Smooth muscle cell (in vitro differentiated cells): ENCODE results near the gene PLS1. TPM values are rescaled to one million over a fixed set of nuclear protein-coding genes. Genes with fewer than 3 reads are reported as not detected.
"Not testable (repeated sequence)": the region's sequence is repeated elsewhere in the genome, so short reads cannot be mapped to it uniquely, and the experiment has no call there.

Experiments used
- DNase-seq: peaks from one replicate; lab custom pipeline; 2025; ENCODE audit not compliant: unreplicated experiment; lab: John Stamatoyannopoulos, UW
- H2AFZ ChIP-seq: fragments of 200-600 bp; sonication (generic); 2 replicates; pipeline ENCODE4 v1.6.0; 2016; ENCODE audit warnings: antibody characterized with exemption, low read depth, mild to moderate bottlenecking
- H3F3A ChIP-seq: fragments of 200-600 bp; sonication (generic); 2 replicates; pipeline ENCODE4 v1.6.0; 2017; ENCODE audit warnings: antibody characterized with exemption, low read depth
- H3K27ac ChIP-seq: fragments of 200-600 bp; sonication (generic); 2 replicates; pipeline ENCODE4 v1.5.1; 2016; ENCODE audit warnings: low read depth, mild to moderate bottlenecking
- H3K27me3 ChIP-seq: fragments of 200-600 bp; sonication (generic); 2 replicates; pipeline ENCODE4 v1.6.1; 2016; ENCODE audit warnings: low read depth, mild to moderate bottlenecking
- H3K36me3 ChIP-seq: fragments of 200-600 bp; sonication (generic); 2 replicates; pipeline ENCODE4 v1.5.1; 2016; ENCODE audit warnings: low read depth
- H3K4me1 ChIP-seq: fragments of 200-600 bp; sonication (generic); 2 replicates; pipeline ENCODE4 v1.5.1; 2016; ENCODE audit warnings: low read depth
- H3K4me2 ChIP-seq: fragments of 200-600 bp; sonication (generic); 2 replicates; pipeline ENCODE4 v1.6.0; 2016; ENCODE audit warnings: mild to moderate bottlenecking
- H3K4me3 ChIP-seq: fragments of 200-600 bp; sonication (generic); 2 replicates; pipeline ENCODE4 v1.5.1; 2016; ENCODE audit warnings: mild to moderate bottlenecking
- H3K79me2 ChIP-seq: fragments of 200-600 bp; sonication (generic); 2 replicates; pipeline ENCODE4 v1.6.0; 2016; ENCODE audit warnings: low read depth, mild to moderate bottlenecking
- H3K9ac ChIP-seq: fragments of 200-600 bp; sonication (generic); 2 replicates; pipeline ENCODE4 v1.6.0; 2016; ENCODE audit warnings: low read depth
- H3K9me3 ChIP-seq: fragments of 200-600 bp; sonication (generic); replicated peaks from 2 replicates; pipeline ENCODE4 v1.5.1; 2016; ENCODE audit warnings: low read depth
- H4K20me1 ChIP-seq: fragments of 200-600 bp; sonication (generic); 2 replicates; pipeline ENCODE4 v1.6.0; 2016; ENCODE audit warnings: low read depth
- CTCF ChIP-seq: fragments of 200-600 bp; sonication (generic); IDR thresholded peaks from 2 replicates; pipeline ENCODE4 v1.5.1; 2017; ENCODE audit warnings: borderline replicate concordance, mild to moderate bottlenecking, antibody characterized with exemption; ENCODE audit not compliant: insufficient read depth, poor library complexity, severe bottlenecking
- WGBS: methylation state at CpG from one replicate; pipeline ENCODE4 v1.1.7; 2016; ENCODE audit warnings: low lambda C conversion rate; 5-methylcytosine and 5-hydroxymethylcytosine counted together
- polyA plus RNA-seq: library from polyadenylated mRNA; unstranded; fragments of >200 nt; fragmentation: Nextera tagmentation; extraction: Ambion mirVana; gene quantifications from 2 replicates; pipeline ENCODE4 v1.2.1, GENCODE V29; 2016
- total RNA-seq: library from RNA; depleted of rRNA; stranded (reverse); fragments of >200 nt; gene quantifications from 2 replicates; pipeline ENCODE4 v1.2.3, GENCODE V29; 2014

Gene PLS1
- total and polyA plus RNA-seq, 2 experiments from 2014 or later = 1.9 to 3.1 TPM

GRCh38 chr3:142574223-142574622 is 22.0 kb upstream of the PLS1 start:
- H3K36me3 ChIP-seq, H3K9me3 ChIP-seq, H2AFZ ChIP-seq, H3F3A ChIP-seq, H3K9ac ChIP-seq, H3K27ac ChIP-seq, H3K4me2 ChIP-seq, H3K27me3 ChIP-seq, H3K4me3 ChIP-seq, DNase-seq: not testable (repeated sequence)
- Histone ChIP-seq H4K20me1 (peaks cover 13% of the 10 kb centered on the region), H3K4me1 (peaks cover 15% of the 10 kb centered on the region), H3K79me2 (peaks cover 41% of the 10 kb centered on the region)
- 97% methylated on average over 3 of the region's 3 CpGs for WGBS

- H3K27ac ChIP-seq = no peak overlapping the region
- no peak overlapping the region for H3K4me3 ChIP-seq
- peaks cover 19% of the 10 kb centered on the region for H3K4me1 ChIP-seq
- peaks cover 7% of the 10 kb centered on the region for H3F3A ChIP-seq
- no peak overlapping the region for H2AFZ ChIP-seq
- no peaks in the 10 kb centered on the region for H3K27me3 ChIP-seq
- no peak for TF ChIP-seq CTCF
- DNase-seq = no peak
- H3K79me2 ChIP-seq = peaks cover 41% of the 10 kb centered on the region
- H3K36me3 ChIP-seq = no peaks in the 10 kb centered on the region
- H3K9ac ChIP-seq = no peak overlapping the region
- no peaks in the 10 kb centered on the region for H3K9me3 ChIP-seq
- H3K4me2 ChIP-seq = no peak overlapping the region
- H4K20me1 ChIP-seq = peaks cover 13% of the 10 kb centered on the region
- 45% methylated on average over 1 of the region's 1 CpG for WGBS
These were observed 21.5 kb upstream of the PLS1 start for GRCh38 chr3:142574665-142575064.

GRCh38 chr3:142576792-142577191 is 19.4 kb upstream of the PLS1 start:
- Histone ChIP-seq H4K20me1 (peaks cover 13% of the 10 kb centered on the region), H3K4me3 (peak overlapping the region; percentile 64), H2AFZ (no peak overlapping the region), H3K4me2 (peak overlapping the region; percentile 92), H3K9me3 (no peaks in the 10 kb centered on the region), H3F3A (peaks cover 7% of the 10 kb centered on the region), H3K36me3 (no peaks in the 10 kb centered on the region), H3K27me3 (no peaks in the 10 kb centered on the region), H3K27ac (no peak overlapping the region), H3K9ac (no peak overlapping the region), H3K79me2 (peaks cover 41% of the 10 kb centered on the region), H3K4me1 (peaks cover 19% of the 10 kb centered on the region)
- no peak for DNase-seq
- TF ChIP-seq CTCF = no peak

- H3K36me3 ChIP-seq = no peaks in the 10 kb centered on the region
- peak overlapping the region; percentile 95 for H3K27ac ChIP-seq
- H3K4me3 ChIP-seq = peak overlapping the region; percentile 64
- peaks cover 36% of the 10 kb centered on the region for H3K79me2 ChIP-seq
- H3K4me2 ChIP-seq = peak overlapping the region; percentile 92
- peaks cover 19% of the 10 kb centered on the region for H3K4me1 ChIP-seq
- peaks cover 7% of the 10 kb centered on the region for H3F3A ChIP-seq
- TF ChIP-seq CTCF = no peak
- 13% methylated on average over 12 of the region's 12 CpGs for WGBS
- H2AFZ ChIP-seq = peak overlapping the region; percentile 54
- no peak for DNase-seq
- H3K27me3 ChIP-seq = no peaks in the 10 kb centered on the region
- H4K20me1 ChIP-seq = peaks cover 8% of the 10 kb centered on the region
- peak overlapping the region; percentile 77 for H3K9ac ChIP-seq
- no peaks in the 10 kb centered on the region for H3K9me3 ChIP-seq
These were observed 18.4 kb upstream of the PLS1 start for GRCh38 chr3:142577696-142578328.
